ENCODE data around the gene ELFN1.

Gene ELFN1

GRCh38 chr7:1750541-1751021, 80.5 kb downstream of the ELFN1 start:
- no peak overlapping the region for H3K4me3 ChIP-seq (ENCODE audit: low read depth, low read length)
- TF ChIP-seq MAX (IDR thresholded peaks at IDR 0.05; ENCODE audit: low read depth, low read length): no peak
- TF ChIP-seq CTCF (IDR thresholded peaks at IDR 0.05; ENCODE audit: low read depth, low read length): no peak
- TF ChIP-seq POLR2A (IDR thresholded peaks at IDR 0.05; ENCODE audit: extremely low read depth, insufficient read length): no peak
- no peak for TF ChIP-seq MYC (IDR thresholded peaks at IDR 0.05; ENCODE audit: low read depth, low read length)
- DNase-seq (ENCODE audit: low read depth): no peak

- no peak overlapping the region for H3K4me3 ChIP-seq (ENCODE audit: low read depth, low read length)
- TF ChIP-seq MYC (IDR thresholded peaks at IDR 0.05; ENCODE audit: low read depth, low read length) (no peak), POLR2A (IDR thresholded peaks at IDR 0.05; ENCODE audit: extremely low read depth, insufficient read length) (no peak), MAX (IDR thresholded peaks at IDR 0.05; ENCODE audit: low read depth, low read length) (no peak), CTCF (IDR thresholded peaks at IDR 0.05; ENCODE audit: low read depth, low read length) (no peak)
- no peak for DNase-seq (ENCODE audit: low read depth)
Observed at GRCh38 chr7:1752111-1752510, 82.0 kb downstream of the ELFN1 start.

- TF ChIP-seq MAX (IDR thresholded peaks at IDR 0.05; ENCODE audit: low read depth, low read length) (peak; percentile 12; the same call in 1 of the 2 replicates), POLR2A (IDR thresholded peaks at IDR 0.05; ENCODE audit: extremely low read depth, insufficient read length) (no peak), CTCF (IDR thresholded peaks at IDR 0.05; ENCODE audit: low read depth, low read length) (no peak), MYC (IDR thresholded peaks at IDR 0.05; ENCODE audit: low read depth, low read length) (0 out of 2 replicates have a peak, but pooled peaks have one; percentile 12)
- H3K4me3 ChIP-seq (ENCODE audit: low read depth, low read length): no peak overlapping the region
- DNase-seq (ENCODE audit: low read depth): peak; percentile 82
Observed at GRCh38 chr7:1752771-1753563, 82.9 kb downstream of the ELFN1 start.

GRCh38 chr7:1753564-1753867, 83.4 kb downstream of the ELFN1 start:
- no peak for DNase-seq (ENCODE audit: low read depth)
- TF ChIP-seq POLR2A (IDR thresholded peaks at IDR 0.05; ENCODE audit: extremely low read depth, insufficient read length) (no peak), MAX (IDR thresholded peaks at IDR 0.05; ENCODE audit: low read depth, low read length) (no peak), CTCF (IDR thresholded peaks at IDR 0.05; ENCODE audit: low read depth, low read length) (no peak), MYC (IDR thresholded peaks at IDR 0.05; ENCODE audit: low read depth, low read length) (no peak)
- H3K4me3 ChIP-seq (ENCODE audit: low read depth, low read length): no peak overlapping the region

- DNase-seq (ENCODE audit: low read depth): no peak
- TF ChIP-seq CTCF (IDR thresholded peaks at IDR 0.05; ENCODE audit: low read depth, low read length): no peak
- no peak for TF ChIP-seq MYC (IDR thresholded peaks at IDR 0.05; ENCODE audit: low read depth, low read length)
- TF ChIP-seq POLR2A (IDR thresholded peaks at IDR 0.05; ENCODE audit: extremely low read depth, insufficient read length): no peak
- no peak for TF ChIP-seq MAX (IDR thresholded peaks at IDR 0.05; ENCODE audit: low read depth, low read length)
- no peak overlapping the region for H3K4me3 ChIP-seq (ENCODE audit: low read depth, low read length)
Observed at GRCh38 chr7:1754345-1754908, 84.3 kb downstream of the ELFN1 start.
